ENCODE measurements around the gene DGCR6.
"Not testable (repeated sequence)": the region's sequence is repeated elsewhere in the genome, so short reads cannot be mapped to it uniquely, and the experiment has no call there.

DGCR6 gene

DNA sequence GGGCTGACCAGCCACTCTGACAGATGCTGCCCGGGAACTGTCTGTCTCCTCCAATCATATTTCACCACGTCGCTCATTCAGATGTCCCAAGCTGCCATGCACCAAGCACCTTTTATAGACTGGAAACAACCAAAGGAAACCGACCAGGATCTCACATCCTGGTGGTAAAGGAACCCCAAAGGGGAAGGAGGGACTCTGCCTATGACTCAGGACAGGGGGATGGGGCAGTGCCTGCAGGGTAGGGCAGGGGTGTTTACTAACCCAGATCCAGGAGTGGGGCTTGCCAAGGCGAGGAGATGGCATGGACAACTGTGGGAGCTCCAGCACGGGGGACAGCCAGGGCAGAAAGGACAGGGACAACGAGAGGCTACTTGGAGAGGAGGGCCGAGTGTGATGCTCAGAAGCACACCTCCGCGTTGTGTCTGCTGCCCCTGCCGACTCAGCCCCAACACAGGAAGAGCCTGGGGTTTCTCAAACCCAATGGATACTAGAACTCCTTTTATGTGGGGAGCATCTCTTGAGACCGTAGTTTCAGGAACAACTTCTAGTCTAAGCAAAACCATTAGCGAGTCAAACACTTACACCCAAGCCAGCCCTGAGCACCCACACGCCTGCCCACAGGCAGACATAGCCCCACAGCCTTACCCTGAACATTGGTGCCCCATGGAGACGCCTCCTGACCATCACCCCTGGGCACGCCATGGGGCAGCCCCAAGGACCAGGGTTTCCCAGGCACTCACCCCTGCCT lies 26.0 kb downstream of the DGCR6 start:
- FAIRE-seq = no peak

DNA sequence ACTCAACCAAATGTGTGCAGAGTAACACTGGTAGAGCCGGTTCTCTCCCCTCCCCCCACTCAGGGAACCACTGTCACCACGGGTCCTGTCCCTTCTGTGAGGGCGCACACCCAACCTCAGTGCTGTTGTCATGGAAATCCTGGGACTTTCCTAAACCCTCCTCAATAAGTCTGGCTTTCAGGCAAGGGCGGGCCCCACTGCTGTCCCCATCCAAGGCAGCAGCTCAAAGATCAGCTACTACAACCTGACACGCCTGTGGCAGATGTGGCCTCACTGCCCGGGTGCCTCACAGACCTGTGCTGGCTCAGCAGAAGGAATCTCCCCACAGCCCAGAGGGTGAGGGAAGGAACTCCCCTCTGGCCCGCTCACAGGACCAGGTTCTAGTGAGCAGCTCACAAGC lies 27.8 kb downstream of the DGCR6 start:
- FAIRE-seq = no peak

DNA sequence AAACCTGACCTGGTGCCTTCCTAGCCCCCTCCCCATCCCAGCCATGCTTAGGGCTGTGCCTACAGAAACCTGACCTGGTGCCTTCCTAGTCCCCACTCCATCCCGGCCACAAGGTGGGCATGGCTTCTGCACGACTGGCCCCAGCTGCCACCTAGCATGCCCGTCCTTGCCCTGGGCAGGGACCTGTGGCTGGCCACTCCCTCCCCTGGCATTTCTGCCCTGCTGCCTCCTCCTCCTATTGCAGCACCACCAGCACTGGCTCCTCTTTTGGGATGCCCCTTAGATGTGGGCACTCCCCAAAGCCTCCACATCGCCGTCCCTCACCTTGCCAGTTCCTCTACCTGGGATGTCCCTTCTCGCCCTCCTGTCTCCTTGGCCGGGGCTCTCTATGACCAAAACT lies 28.6 kb downstream of the DGCR6 start:
- FAIRE-seq = not testable (repeated sequence)

DNA sequence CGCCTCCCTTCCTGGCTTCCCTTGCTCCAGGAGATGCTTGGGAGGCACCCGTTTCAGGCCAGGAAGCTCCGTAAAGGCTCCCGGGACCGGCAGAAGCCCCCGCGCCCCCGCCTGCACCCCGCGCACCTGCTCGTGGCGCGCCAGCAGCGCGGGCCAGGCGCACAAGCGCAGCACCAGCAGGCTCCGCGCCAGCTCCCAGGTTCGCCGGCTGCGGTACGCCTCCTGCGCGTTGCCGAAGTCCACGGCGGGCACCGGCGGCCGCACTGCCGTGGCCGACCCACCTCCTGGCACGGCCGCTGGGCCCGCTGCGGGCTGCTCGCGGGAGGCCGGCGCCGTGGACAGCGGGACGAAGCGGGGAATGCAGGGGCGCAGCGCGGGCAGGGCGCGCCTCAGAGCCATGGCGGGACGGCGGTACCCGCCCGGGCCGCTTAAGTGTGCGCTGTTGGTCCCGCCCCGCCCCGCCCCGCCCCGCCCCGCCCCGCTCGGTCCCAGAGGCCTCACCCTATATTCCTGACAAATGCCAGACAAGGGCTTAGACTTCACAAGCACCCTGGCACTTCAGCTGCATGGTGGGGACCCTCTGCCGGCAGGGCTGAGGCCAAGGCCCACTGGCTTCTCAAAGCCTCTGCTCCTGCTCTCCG lies 29.9 kb downstream of the DGCR6 start, which contains the start of gene PRODH:
Gene PRODH (minus strand): TSS at position 405 of the 641 bp plus-strand sequence. CDS start 6 bp downstream, at position 399.
- no peak for FAIRE-seq

DNA sequence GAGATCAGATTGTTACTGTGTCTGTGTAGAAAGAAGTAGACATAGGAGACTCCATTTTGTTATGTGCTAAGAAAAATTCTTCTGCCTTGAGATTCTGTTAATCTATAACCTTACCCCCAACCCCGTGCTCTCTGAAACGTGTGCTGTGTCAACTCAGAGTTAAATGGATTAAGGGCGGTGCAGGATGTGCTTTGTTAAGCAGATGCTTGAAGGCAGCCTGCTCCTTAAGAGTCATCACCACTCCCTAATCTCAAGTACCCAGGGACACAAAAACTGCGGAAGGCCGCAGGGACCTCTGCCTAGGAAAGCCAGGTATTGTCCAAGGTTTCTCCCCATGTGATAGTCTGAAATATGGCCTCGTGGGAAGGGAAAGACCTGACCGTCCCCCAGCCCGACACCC lies 32.6 kb downstream of the DGCR6 start:
- FAIRE-seq = not testable (repeated sequence)

DNA sequence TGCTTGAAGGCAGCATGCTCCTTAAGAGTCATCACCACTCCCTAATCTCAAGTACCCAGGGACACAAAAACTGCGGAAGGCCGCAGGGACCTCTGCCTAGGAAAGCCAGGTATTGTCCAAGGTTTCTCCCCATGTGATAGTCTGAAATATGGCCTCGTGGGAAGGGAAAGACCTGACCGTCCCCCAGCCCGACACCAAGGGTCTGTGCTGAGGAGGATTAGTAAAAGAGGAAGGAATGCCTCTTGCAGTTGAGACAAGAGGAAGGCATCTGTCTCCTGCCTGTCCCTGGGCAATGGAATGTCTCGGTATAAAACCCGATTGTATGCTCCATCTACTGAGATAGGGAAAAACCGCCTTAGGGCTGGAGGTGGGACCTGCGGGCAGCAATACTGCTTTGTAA lies 41.0 kb downstream of the DGCR6 start:
- not testable (repeated sequence) for FAIRE-seq

DNA sequence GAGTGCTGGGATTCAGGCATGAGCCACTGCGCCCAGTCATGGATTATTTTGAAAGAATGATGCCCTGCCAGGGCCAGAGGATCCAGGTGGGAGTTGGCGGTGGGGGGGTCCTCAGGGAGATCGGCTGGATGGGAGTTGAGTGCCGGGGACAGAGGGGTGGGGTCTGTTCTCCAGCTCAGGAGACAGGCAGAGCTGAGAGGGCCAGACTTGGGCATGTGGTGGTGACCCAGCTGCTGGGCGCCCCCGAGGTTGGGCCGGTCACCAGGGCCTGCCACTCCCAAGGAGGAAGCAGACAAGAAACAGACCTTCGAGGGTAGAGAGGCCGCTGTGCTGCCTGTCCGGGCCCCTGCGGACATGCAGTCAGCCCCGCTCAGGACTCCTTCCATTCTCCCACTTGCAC lies 41.8 kb downstream of the DGCR6 start:
- FAIRE-seq = no peak

DNA sequence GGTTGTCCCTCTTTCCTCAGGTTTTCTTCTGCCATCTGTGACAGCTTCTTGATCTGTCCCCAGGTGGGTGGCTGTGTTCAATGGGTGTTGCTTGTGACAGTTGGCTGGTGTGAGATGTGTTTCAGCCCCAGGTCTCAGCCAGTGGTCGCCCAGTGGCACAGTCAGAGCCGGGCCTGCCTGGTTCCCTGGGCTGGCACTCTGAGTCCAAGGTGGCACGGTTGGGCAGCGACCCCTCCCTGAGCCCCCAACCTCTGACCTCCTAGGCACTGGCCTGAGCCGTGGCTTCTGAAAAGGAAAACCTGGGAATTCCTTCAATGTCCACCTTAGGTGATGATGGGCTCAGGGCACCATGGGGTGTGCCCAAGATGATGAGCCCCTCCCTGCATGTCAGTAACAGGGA lies 44.0 kb downstream of the DGCR6 start:
- FAIRE-seq = no peak

DNA sequence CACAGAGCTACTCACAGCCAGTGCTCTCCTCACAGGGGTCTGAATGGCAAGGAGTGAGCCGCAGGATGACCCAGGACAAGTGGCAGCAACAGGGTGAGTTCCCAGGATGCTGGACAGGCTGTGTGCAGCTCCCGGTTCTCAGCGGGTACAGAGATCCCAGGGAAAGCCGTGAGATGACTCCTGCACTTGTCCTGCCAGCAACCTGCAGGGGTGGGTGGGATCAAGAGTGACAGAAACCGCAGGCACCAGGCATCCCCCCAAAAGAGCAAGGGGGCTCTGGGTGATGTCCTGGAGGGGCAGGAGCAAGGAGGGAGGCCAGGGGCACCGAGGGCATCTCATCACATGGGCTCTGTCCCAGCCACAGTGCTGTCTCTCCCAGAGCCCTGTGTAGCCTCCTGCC lies 45.9 kb downstream of the DGCR6 start:
- FAIRE-seq = no peak

DNA sequence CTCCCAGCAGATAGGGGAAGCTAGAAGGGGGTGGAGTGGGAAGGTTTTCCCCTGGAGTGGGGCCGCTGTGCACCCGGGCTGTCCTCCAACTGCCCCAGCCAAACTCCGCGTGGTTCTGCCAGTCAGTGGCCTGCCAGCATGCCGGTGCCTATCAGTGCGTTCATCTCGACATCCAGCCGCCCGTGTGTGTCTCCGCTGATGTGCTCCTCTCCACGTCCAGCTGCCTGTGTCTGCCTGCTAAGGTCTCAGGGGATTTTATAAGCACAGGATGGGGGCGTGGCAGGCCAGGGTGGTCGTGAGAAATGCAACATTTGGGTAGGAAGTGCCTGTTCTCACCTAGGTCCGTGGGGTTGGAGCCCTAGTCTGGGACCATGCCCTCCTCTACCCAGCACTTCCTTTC lies 47.0 kb downstream of the DGCR6 start:
- FAIRE-seq = not testable (repeated sequence)

DNA sequence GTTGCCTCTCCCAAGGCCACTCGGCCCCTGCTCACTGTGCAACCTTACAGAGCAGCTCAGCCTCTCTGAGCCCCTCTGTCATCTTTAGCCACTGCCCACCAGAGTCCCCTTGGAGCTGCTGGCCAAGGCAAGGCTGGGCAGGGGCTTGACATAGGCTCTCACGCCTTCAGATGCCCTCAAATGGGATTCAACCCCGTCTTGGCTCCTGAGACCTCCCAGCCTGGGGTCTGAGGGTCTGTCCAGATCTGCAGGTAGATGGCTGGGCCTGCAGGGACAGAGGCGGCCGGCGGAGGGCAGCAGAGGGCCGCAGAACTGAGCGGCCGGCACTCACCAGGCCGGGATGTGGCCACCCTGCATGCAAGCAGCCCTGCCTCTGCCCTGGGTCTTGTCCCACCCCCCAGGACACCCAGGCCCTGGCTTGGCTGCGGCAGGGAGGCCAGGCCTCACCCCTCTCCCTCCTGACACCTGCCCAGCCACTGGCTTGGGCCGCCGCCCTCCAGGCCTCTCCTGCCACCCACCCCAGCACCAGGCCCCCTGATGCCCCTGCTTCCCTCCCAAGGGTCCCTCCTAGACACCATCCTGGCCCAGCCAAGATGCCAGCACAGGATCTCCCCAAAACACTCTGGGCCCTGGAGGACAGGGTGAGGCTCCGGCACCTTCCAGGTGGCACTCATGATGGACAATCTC lies 48.3 kb downstream of the DGCR6 start:
- not testable (repeated sequence) for FAIRE-seq

DNA sequence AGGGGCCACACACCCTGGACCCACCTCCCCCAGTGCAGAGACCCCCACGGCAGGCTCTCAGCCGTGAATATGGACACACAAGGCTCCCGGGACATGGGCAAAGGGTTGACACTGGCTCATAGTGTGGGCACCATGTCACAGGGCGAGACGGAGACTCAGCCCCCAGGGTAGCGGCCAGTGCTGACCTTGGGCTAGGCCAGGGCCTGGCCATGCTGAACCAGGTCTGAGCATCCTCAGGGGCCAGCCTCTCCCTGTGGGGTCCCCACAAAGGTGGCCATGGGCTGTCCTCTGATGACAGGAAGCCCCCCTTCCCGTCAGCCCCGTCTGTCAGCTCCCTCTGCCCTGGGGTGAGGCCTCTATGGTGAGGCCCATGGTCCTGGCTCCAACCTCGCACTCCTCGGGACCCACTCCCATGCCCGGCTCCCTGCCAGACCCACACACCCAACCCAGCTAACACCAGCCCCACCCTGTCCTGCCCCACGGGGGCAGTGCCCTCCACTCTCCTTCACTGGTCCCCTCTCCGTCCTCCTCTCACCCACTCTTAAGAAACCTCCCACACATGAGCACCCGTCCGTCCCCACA lies 49.0 kb downstream of the DGCR6 start:
- FAIRE-seq = no peak

DNA sequence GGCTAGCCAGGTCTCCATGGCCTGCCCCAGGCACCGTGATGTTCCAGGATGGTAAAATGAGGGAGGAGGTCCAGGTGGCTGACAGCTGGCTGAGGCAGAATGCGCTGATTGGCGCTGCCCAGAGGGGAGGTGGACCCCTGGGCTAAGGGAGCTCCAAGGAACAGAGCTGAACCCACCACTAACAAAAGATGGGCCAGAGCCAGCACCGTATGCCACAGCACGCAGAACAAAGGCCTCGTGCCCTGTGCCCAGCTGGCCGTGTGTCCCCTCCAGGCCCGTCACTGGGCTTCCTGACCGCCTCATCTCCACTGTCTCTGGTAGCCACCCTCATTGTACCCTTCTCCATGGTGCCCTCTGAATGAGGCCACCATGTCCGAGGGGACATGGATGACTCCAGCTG lies 49.6 kb downstream of the DGCR6 start:
- no peak for FAIRE-seq

DNA sequence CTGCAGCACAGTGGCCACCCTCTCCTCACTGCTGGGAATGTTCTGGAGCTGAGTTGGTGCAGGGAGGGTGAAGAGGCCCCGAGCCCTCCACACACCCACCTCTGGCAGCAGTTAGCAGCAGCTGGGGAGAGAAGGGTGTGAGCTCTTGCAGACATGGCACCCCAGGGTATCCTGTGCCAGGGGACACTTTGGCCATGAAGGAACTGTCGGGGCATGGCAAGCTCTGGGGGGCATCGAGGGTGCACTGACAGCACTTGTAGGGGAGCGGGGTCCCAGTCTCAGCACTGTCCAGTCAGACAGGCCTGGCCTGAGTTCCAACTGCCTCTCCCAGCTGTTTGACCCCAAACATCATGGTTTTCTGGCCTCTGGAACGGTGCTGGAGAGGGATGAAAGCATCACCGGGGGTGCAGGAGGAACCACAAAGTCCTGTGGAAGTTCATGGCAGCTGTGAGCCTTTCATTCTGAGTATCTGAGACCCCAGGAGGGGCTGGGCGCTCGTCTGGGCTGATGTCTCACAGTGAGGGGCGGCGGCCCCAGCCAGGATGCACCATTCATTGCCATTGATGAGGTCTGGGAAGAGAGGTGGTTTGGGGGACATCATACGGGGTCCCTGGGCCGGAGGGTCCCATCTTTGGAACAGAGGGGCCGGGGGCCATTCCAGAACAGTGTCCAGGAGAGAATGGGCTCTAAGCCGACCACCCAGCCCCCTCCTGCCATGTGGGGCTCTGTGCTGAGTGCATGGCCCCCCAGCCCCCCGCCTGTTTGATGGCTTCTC lies 50.2 kb downstream of the DGCR6 start:
- not testable (repeated sequence) for FAIRE-seq

DNA sequence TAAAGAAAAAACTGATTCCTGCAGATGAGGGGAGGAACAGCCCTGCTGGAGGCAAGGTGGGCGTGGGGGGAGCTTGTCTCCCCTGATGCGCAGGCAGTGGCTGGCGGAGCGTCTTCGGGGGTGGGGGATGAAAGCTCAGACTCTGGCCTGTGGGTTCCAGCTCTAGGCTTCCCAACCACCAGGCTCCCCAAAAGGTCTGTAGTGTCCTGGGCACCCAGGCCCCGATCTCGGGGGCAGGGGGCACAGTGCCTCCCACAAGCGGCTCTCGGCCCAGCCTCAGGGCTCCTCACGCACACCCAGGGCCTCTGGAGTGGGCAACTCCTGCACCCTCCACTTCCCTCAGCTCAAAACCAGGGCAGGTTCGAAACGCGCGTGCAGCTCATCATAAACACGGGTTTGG lies 50.8 kb downstream of the DGCR6 start:
- FAIRE-seq = not testable (repeated sequence)

DNA sequence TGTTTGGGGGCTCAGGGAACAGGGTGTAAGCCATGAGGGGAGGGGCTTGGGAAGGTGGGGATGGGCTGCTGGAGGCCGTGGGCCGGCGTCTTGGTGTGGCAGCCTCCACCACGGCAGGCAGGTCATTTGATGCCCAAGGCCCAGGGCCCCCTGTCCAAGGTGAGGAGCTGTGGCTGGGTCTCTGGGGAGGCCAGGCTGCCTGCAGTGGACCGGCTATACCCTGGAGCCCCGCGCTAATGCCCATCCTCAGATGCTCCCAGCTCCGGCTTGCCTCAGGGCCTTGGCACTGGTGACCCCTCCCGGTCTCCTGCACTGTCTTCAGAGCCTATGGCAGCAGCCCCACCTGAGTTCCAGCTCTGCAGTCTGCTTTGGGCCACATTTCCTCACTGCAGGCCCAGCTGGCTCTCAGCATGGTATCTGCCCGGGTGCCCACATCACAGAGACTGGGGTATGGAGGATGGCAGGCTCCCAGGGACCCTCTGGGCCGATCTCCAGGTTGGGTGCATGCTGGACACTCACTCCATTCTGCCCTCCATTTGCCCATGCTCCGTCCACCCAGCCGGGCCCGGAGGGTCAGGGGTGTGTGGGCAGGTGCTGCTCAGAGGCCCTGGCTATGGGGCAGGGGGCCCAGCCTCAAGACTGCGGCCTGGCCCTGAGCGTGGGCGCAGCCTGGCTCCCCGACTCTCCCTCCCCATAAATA lies 51.7 kb downstream of the DGCR6 start:
- FAIRE-seq = not testable (repeated sequence)

DNA sequence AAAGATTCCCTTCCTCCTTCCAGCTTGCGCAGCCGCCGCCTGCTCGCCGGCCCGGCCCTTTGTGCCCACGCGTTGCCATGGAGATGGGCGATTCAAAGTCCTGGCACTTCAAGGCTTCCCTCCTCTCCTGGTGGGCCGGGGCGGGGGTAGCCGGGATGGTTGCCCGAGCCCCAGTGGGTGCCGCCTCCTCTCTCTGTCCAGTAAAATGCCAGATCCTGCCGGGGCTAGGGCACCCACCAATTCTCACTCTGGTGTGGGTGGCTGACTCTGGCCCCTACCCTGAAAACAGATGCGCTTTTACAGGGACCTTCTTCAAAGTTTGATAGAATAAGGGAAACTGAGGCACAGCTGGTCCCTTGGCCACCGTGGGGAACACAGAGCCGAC lies 52.2 kb downstream of the DGCR6 start:
- FAIRE-seq = not testable (repeated sequence)

DNA sequence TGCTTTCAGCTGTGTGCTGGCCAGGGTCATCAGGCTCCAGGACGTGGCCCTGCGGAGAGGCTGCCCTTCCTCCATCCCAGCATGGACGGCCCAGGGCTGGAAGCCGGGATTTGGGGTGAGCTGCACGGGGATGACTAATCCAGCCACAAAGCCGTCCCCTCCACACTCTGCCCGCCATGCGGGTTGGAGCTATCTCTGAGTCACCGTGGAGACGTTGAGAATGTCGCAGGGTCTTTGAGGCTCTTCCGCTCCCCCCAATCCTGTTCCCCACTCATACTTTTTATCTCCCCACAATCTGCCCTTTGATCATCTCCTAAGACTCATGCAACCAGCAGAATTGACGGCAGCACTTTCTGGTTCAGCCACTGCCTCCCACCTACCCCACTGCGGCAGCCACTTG lies 52.6 kb downstream of the DGCR6 start:
- FAIRE-seq = not testable (repeated sequence)

DNA sequence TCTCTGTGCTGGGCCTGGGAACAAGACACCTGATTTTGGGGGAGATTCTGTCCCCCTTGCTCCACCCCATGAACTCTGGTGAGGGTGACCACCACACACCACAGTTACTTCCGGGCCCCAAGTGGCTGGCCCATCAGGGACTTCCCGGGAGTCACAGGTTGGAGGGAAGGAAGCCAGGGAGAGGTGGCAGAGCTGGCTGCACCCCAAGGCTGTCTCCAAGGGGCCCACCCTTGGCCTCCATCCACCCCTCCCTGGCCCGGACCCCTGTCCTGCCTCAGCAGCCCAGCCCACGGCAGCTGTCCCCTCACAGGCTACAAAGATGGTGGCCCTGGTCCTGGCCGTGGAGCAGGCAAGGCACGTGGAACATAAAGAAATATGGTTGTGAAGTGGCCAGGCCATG lies 53.1 kb downstream of the DGCR6 start:
- not testable (repeated sequence) for FAIRE-seq

DNA sequence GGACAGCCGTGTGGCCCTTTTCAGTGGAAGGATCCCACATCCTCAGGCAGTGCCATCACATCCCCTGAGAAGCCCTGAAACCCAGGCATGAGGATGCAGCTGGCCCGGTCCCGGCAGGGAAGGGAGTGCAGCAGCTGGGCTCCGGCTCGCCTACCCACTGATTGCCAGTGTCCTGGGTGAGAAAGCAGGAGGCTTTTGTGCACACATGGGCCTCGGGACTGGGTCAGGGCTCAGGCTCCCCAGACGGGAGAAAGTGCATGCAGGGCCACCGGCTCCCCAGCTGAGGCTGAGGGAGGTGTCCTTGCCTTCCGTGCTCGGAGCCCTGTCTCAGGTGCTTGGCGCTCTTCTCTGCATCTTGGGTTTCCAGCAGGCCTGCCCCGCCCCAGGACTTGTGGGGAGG lies 53.6 kb downstream of the DGCR6 start:
- not testable (repeated sequence) for FAIRE-seq

DNA sequence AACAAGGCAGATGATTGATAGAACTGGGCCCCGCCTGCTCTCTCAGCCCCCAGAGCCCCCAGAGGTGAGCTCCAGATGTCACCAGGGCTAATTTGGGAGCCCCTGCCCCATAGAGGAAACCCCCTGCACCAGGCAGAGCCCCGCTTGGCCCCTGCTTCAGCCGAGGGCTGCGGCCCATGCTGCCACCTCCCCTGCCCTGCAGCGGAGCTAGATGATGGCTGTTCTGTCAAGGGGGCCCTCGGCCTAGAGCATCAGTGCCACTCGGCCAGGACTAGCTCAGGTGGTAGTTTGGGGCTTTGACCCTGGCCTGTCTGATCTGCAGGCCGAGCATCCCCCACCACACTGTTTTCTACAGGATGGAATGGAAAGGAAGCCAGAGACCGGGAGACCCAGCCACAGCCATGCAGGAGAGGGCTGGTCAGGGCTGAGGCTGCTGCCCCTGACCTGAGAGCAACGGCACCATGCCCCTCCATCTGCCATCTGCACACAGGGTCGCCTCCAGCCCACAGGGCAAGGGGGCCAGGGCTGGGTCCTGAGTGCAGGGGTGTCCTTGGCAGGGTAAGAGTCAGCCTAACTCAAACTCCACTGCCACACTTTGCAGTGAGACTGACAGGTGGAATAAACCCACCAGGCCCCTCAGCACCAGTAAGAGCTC lies 54.2 kb downstream of the DGCR6 start:
- FAIRE-seq = not testable (repeated sequence)
